Thyroid gland (tissue), 4 donors: ENCODE data around the gene DOCK1.

Source experiments
- POLR2A ChIP-seq, 2 donors: fragments of 450-650 bp; IDR thresholded peaks; one replicate each; pipeline ENCODE4 v1.6.1; 2017; ENCODE audit warnings: antibody characterized with exemption in 2 of 2, mild to moderate bottlenecking in 2 of 2, moderate library complexity in 1 of 2
- TF ChIP-seq, protein P1 (sequence below), 6 experiments: fragments of 200-600 bp in 3 of 6; fragments of 450-650 bp in 3 of 6; sonication (generic) in 3 of 6; IDR thresholded peaks; one replicate each; pipeline ENCODE4 v1.5.1; 2016 to 2019; ENCODE audit warnings: antibody characterized with exemption in 6 of 6, mild to moderate bottlenecking in 2 of 6, inconsistent platforms in 1 of 6, moderate library complexity in 1 of 6

DNA sequence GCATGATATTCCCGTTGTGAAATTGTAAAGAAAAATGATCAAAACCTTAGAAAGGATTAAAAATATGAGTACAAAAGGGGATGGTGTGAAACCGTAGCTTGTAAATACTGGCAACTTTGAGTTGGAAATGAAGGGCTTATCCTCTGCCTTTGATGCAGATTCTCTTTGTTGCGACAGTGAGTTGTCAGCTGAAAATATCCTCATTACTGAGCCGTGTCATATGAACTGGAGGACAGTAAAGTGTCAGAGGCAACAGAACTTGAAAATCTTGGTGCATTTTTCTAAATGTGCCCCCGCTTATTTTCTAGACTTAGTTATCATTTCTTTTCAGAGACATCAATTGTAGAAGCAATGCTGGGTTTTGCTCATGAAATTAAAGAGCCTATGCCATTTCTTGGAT is 473.4 kb downstream of the DOCK1 start:
- TF ChIP-seq POLR2A (IDR thresholded peaks at IDR 0.05), result no peak
- TF ChIP-seq, protein P1, sequence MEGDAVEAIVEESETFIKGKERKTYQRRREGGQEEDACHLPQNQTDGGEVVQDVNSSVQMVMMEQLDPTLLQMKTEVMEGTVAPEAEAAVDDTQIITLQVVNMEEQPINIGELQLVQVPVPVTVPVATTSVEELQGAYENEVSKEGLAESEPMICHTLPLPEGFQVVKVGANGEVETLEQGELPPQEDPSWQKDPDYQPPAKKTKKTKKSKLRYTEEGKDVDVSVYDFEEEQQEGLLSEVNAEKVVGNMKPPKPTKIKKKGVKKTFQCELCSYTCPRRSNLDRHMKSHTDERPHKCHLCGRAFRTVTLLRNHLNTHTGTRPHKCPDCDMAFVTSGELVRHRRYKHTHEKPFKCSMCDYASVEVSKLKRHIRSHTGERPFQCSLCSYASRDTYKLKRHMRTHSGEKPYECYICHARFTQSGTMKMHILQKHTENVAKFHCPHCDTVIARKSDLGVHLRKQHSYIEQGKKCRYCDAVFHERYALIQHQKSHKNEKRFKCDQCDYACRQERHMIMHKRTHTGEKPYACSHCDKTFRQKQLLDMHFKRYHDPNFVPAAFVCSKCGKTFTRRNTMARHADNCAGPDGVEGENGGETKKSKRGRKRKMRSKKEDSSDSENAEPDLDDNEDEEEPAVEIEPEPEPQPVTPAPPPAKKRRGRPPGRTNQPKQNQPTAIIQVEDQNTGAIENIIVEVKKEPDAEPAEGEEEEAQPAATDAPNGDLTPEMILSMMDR (IDR thresholded peaks at IDR 0.05), result no peak
